ELR (cell line): ENCODE data around the gene HSD17B13.

Source experiments
- DNase-seq: peaks from one replicate; pipeline ENCODE4 v3.0.0-alpha.2; 2015; ENCODE audit warnings: low read depth

HSD17B13 gene

DNA sequence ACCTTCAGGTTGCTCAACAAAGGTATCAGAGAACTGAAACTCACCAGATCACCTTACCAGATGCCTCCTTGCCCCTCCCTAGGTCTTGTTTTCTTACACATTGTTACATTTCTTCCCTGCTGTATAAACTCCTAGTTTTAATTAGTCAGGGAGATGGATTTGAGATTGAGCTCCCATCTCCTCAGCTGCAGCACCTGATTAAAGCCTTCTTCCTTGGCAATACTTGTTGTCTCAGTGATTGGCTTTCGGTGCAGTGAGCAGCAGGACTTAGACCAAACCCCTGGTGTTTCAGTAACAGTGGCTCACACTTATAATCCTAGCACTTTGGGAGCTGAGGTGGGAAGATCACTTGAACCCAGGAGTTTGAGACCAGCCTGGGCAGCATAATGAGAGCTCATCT, 59.8 kb downstream of the HSD17B13 start:
- DNase-seq, result no peak

DNA sequence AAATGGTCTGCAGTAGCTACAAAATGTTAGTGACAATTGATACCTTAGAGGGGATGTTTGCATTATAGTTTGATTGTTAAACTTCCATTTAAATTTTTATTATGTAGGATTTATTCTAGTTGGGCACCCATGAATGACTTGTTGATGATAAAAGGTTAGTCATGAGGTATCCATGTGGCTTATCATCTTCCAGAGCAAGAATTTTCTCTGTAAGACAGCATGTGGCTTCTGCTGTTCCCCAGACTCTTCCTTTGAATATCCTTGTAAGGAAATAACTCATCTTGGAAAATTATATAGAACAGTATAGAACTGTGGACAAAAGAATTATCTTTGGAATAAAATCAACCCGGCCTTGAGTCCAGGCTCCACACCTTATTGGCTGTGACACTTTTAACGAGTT, 62.2 kb downstream of the HSD17B13 start:
- peak; percentile 30 for DNase-seq

DNA sequence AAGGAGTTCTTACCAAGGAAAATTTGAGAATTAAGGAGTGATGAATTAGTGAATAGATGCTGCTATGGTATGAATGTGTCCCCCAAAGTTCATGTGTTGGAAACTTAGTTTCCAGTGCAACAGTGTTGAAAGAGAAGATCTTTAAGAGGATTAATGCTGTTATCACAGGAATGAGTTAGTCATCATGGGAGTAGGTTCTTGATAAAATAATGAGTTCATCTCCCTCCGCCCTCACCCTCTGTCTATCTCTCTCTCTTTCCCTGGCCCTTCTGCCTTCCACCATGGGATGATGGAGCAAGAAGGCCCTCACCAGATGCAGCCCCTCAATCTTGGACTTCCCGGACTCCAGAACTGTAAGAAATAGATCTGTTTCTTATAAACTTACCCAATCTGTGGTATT, 64.0 kb downstream of the HSD17B13 start:
- DNase-seq, result no peak

DNA sequence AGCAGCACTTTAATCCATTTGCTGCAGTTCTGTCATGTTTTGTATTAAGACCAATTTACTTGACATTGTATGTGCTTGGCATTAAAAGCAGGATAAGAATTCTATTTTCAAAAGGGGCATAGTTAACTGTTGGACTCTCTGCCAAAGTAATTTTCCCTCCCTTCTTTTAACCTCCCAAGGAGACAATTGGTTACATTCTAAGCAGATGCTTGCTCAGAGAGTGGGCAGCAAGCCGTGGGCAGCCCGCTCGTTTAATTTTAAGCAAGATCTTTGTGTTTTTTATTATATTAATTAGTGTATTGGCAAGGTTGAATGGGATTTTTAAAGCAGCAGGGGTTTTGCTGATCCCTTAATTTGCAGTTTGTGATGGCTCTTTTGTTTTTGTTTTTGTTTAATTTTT, 65.2 kb downstream of the HSD17B13 start:
- DNase-seq, result no peak

DNA sequence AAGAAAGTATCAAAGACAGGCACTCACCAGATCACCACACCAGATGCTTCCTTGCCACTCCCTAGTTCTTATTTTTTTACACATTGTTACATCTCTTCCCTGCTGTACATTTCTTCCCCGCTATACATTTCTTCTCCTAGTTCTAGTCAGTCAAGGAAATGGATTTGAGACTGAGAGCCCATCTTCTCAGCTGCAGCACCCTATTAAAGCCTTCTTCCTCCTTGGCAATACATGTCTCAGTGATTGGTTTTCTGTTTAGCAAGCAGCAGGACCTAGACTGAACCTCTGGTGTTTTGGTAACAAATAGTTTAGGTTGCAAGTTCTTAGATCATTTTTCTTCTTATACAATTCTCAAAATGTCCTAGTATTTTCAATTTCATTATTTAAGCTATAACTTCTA, 66.9 kb downstream of the HSD17B13 start:
- no peak for DNase-seq
